NCI-H2171 (cell line): ENCODE measurements around the gene PTGIS.

Experiments used
- DNase-seq: peaks from one replicate; lab custom pipeline; 2025; lab: John Stamatoyannopoulos, UW

PTGIS gene

DNA sequence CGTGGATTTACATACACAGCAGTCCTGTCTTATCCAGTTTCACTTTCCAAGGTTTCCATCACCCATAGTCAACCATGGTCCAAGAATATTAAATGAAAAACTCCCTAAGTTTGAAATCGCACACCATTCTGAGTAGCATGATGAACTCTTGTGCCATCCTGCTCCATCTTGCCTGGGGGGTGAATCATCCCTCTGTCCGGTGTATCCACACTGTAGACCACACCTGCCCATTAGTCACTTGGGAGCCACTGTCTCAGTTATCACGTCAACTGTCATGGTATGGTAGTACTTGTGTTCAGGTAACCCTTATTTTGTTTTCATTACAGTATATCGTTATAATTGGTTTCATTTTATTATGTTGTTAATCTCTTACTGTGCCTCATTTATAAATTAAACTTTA is 38.5 kb downstream of the PTGIS start:
- DNase-seq = no peak

DNA sequence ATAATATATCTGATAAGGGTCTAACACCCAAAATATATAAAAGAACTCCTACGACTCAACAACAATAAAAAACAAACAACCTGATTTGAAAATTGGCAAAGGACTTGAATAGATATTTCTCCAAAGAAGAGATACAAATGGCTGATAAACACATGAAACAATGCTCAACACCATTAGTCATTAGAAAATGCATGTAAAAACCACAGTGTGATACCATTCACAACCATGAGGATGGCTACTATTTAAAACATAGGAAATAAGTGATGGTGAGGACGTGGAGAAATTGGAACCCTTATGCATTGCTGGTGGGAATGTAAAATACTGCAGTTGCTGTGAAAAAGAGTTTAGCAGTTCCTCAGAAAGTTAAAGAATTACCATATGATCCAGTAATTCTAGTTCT is 41.4 kb downstream of the PTGIS start:
- DNase-seq = no peak

DNA sequence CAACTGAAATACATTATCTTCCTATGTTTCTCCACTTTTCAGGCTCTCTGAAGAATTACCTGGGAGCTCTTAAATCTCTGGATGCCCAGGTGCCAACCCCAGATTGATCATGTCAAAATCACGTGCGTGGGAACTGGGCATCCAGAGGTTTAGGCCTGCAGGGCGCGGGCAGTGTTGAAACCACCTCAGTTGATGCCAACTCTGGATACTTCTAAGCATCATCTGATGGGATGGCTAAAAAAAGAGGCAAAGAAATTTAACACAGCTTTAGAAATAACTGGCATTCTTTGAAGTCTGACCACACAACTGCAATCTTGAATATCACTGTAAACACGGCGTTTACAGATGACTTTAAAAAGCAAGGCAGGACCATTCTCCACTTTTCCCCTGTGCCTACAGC is 41.9 kb downstream of the PTGIS start:
- DNase-seq = no peak

DNA sequence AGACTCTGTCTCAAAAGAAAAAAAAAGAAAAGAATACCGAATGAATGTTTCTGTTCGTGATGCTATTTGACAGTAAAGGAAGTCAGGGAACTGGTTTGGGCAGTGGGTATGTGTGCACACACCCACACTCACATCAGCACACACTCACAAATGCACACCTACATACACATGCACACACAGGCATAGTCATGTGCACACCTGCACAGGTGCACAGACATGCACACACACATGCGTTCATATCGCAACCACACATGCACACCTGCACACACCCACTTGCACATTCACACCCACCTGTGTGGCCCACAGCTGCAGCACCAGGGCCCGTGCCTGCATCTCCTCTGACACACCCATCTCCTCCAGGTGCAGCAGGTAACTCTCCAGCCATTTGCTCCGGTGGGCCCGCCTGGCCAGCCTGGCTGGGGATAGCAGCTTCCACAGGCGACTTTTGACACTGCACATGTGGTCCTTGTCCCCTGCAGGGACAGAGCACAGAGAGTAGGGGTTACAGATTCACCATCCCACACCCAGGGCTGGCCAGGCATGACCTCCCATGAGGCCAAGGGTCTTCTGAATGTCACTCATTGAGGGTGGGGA is 44.1 kb downstream of the PTGIS start:
- no peak for DNase-seq

DNA sequence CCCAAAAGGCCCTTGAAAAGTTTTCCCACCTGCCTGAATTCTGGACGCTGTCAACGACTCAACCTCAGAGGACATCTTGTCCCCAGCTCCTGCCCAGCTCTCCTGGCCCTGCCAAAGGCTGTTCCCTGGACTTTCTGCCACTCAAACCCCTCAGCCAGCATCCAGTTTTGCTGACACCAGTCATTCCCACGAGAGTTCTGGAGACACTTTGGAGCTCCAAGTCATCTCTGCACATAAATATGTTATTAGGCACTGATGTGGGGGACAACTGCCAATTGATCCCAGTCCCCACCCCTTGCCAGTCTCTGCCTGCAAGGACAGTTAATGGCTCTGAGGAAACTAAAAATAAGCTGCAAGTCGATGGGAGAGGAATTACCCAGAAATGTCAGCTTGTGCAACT is 46.6 kb downstream of the PTGIS start:
- DNase-seq = no peak

- DNase-seq = no peak
Observed at GRCh38 chr20:49519777-49520359, 48.1 kb downstream of the PTGIS start.

GRCh38 chr20:49519212-49519712 is 48.7 kb downstream of the PTGIS start:
- no peak for DNase-seq

GRCh38 chr20:49518576-49518975 is 49.4 kb downstream of the PTGIS start:
- DNase-seq = no peak

DNA sequence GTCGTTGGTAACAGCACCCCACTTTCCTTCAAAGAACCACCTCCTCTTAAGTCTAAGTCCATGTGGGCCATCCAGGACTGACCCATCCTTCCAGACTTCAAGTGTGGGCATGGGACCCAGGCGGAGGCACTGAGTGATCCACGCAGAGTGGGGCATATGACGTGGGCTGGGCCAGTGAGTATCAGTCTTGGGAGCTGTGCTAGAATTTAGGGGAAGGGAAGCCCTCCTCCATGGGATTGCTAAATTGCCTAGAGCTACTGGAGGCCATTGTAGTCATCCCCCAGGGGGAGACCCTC is 50.2 kb downstream of the PTGIS start:
- no peak for DNase-seq

DNA sequence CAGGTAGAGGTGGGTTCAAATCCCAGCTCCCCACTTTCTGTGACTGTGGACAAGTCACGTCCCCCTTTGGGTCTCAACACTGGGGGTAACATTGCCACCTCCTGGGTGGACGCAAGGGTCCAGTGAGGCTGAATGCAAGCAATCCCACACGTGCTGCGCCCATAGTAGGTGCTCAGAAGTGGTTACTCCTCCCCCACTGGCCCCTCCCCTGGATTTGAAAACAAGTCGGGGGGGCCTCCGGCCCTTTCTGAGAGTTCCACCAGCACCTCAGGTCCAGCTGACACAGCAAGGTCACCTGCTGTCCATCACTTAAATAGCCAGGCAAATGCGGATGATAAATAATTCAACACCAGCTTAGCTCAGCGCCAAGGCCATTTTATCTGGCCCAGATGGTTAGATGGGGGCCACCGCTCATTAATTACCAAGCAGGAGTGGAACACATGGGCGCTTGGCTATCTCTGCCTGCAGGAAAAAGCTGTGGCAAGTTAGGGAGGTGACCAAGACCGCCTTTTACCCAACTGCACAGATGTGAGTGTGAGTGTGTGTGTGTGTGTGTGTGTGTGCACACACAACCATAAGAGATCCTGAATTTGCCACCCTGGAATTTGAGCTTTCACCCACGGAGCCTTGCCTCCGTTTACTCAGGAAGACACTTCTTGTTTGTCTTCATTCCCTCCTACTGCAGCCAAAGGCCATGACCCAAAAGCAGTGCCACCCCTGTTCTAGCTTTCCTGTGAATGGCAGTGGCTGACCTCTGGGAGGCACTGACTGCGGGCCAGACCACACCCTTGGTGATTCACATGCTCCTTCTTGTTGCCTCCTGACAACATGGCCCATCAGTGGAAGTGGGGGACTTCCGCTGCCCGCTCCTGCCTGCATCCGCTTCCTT is 50.8 kb downstream of the PTGIS start:
- DNase-seq = no peak

DNA sequence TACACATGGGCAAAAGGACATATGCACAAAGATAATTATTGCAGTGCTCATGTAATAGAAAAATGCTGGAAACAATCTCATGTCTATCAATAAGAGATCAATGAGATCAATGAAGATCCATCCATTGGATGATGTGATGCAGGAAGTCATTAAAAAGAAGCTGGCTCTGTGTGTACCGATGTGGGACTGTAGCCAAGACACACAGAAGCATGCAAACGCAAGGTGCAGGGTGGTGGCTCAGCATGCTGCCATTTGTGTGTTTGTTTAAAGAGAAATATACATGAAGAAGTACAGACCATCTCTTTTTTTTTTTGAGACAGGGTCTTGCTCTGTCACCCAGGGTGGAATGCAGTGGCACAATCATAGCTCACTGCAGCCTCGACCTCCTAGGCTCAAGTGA is 52.4 kb downstream of the PTGIS start:
- DNase-seq = no peak

- no peak for DNase-seq
Observed at GRCh38 chr20:49513517-49513916, 54.4 kb downstream of the PTGIS start.

DNA sequence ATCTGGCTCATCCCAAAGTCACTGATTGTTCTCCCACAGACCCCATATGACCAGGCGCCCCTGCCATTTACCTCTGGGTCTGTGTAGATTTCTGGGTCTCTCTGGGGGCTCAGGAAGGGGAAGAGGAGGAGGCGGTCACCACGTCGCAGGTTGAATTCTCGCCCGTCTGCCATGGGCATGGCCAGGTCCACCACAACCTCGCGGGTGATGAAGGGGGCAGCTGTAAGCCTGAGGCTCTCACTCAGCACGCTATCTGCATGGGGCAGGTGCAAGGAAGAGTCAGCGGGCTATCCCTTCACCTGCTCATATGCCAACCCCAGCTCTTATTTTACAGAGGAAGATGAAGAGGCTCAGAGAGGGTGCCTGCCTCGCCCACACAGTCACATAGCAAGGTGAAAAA is 54.9 kb downstream of the PTGIS start:
- DNase-seq = no peak

DNA sequence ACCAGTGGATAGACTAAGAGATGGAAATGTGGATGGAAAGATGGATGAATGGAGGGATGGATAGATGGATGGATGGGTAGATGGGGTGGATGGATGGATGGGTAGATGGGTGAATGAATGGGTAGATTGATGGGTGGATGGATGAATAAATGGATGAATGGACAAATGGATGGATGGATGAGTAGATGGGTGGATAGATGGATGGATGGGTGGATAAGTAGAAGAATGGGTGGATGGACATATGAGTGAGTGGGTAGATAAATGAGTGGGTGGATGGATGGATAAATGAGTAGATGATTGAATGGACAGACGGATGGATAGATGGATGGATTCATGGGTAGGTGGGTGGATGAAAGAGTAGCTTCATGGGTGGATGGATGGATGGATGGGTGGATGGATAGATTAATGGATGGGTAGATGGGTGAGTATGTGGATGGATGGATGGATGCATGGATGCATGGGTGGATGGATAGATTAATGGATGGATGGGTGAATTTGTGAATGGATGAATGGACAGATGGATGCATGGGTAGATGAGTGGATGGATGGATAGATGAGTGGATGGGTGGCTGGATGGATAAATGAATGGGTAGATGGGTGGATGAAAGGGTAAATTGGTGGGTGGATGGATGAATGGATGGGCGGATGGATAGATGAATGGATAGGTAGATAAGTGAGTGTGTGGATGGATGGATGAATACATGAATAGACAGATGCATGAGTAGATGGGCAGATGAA is 56.0 kb downstream of the PTGIS start:
- DNase-seq = no peak

- DNase-seq = no peak
Observed at GRCh38 chr20:49510562-49511122, 57.3 kb downstream of the PTGIS start.

DNA sequence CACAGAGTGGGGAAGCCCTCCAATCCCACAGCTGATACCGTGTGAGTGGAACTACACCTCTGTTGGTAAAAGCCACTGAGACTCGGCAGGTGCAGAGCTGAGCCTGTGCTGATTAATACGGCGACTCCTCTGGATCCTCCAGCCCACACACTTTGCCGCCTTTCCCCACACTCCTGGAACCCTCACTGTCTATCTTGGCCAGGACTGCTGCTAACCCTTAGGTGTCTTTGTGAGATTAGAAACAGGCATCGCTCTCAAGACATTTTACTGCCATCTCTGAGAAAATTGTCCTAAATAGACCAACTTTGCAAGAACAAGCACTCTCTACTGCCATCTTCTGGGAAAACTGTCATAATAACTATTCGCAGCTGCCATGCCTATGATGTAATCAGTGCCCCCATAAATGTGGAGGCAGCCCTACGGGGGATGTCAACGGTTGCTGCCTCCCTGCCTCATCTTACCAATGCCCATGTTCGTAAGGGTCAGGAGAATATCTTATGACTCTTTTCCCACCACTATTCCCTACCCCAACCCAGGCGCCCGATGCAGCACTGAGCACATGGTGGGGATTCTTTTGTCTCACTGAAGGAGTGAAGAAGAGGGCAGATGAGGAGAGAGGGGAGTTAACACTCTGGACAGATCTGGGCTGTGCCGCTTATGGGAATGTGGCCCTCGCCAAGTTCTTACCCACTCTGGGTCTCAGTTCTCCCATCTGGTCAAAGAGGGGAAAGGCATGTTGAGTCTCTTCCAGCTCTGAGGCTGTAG is 59.3 kb downstream of the PTGIS start:
- peak; percentile 80 for DNase-seq

GRCh38 chr20:49507741-49508434 is 60.0 kb downstream of the PTGIS start:
- DNase-seq = peak; percentile 95

- peak; percentile 96 for DNase-seq
Observed at GRCh38 chr20:49505518-49505917, 62.4 kb downstream of the PTGIS start.

DNA sequence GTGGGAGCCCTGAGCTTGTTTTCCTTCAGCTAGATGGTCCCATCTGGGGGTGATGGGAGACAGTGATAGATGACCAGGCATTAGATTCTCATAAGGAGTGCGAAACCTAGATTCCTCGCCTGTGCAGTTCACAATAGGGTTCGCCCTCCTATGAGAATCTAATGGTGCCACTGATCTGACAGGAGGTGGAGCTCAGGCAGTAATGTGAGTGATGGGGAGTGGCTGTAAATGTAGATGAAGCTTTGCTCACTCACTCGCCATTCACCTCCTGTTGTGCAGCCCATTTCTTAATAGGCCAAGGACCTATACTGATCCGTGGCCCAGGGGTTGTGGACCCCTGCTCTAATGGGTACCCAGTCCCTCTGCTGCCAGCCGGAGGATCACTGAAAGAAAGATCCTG is 64.8 kb downstream of the PTGIS start:
- DNase-seq = no peak

DNA sequence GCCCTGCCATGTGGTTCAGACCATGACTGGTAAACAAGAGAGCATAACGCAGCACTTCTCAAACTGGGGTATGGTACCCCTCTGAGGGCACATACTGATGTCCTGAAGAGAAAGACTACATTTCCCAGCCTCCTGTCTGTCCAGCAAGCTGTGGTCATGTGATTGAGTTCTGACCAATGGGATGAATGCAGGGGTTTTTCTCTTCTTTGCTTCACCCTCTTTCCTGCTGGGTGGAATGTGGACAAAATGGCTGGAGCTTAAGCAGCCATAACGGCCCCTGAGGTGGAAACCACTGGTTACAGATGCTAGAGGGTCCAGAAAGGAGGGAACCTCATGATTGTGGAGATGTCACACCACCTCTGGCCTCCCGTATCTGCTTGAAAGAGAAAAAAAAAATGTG is 66.0 kb downstream of the PTGIS start:
- DNase-seq = peak; percentile 32

- no peak for DNase-seq
Observed at GRCh38 chr20:49497398-49497669, 70.6 kb downstream of the PTGIS start.
